PFSK-1 (cell line): ENCODE data around the gene MRTFA.

Experiments
- POLR2AphosphoS5 ChIP-seq: IDR thresholded peaks from 2 replicates; pipeline ENCODE4 v1.6.1; 2012; ENCODE audit warnings: low read depth, mild to moderate bottlenecking, control low read depth, low read length, moderate library complexity
- TF ChIP-seq, protein P1 (sequence below), 2 experiments: IDR thresholded peaks; 2 replicates each; pipeline versions ENCODE4 v1.6.1 to v1.8.0; 2011 to 2012; ENCODE audit warnings: low read depth in 2 of 2, low read length in 2 of 2, control low read depth in 1 of 2, inconsistent platforms in 1 of 2, mild to moderate bottlenecking in 1 of 2, moderate library complexity in 1 of 2; ENCODE audit not compliant: insufficient read depth in 1 of 2

DNA sequence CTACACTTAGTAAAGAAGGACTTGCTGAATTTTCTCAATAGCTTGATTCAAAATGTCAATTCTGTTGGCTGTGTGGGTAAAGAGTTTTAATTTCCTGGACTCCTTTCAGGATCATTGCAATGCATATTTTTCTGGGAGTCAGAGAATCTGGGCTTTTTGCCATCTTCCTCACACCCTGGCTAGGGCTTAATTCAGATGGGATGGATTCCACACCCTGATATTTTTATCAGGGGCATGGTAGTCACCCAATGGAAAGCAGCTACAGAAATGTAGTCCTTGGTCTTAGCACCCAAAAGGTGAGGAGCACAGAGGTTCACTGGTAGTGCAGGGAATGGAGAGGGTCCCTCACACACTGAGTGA lies 186.9 kb downstream of the MRTFA start:
- no peak for TF ChIP-seq POLR2AphosphoS5
- TF ChIP-seq, protein P1, sequence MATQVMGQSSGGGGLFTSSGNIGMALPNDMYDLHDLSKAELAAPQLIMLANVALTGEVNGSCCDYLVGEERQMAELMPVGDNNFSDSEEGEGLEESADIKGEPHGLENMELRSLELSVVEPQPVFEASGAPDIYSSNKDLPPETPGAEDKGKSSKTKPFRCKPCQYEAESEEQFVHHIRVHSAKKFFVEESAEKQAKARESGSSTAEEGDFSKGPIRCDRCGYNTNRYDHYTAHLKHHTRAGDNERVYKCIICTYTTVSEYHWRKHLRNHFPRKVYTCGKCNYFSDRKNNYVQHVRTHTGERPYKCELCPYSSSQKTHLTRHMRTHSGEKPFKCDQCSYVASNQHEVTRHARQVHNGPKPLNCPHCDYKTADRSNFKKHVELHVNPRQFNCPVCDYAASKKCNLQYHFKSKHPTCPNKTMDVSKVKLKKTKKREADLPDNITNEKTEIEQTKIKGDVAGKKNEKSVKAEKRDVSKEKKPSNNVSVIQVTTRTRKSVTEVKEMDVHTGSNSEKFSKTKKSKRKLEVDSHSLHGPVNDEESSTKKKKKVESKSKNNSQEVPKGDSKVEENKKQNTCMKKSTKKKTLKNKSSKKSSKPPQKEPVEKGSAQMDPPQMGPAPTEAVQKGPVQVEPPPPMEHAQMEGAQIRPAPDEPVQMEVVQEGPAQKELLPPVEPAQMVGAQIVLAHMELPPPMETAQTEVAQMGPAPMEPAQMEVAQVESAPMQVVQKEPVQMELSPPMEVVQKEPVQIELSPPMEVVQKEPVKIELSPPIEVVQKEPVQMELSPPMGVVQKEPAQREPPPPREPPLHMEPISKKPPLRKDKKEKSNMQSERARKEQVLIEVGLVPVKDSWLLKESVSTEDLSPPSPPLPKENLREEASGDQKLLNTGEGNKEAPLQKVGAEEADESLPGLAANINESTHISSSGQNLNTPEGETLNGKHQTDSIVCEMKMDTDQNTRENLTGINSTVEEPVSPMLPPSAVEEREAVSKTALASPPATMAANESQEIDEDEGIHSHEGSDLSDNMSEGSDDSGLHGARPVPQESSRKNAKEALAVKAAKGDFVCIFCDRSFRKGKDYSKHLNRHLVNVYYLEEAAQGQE (IDR thresholded peaks at IDR 0.05; ENCODE audit: insufficient read depth in 1 of 2, low read depth in 2 of 2, low read length in 2 of 2) = no peak
